Naive B cell (primary cell): ENCODE data around the gene CCL7. TPM values are rescaled to one million over a fixed set of nuclear protein-coding genes. Genes with fewer than 3 reads are reported as not detected.

Source experiments
- ATAC-seq, 2 donors: fragments of 150-1000 bp; cut with Tn5 transposase; 2 replicates each; pipeline ENCODE4 v1.10.0; 2021; ENCODE audit warnings: low read depth in 2 of 2, mild to moderate bottlenecking in 2 of 2, moderate library complexity in 2 of 2
- DNase-seq: peaks from one replicate; pipeline ENCODE4 v3.0.0; 2022
- H3K27ac Mint-ChIP-seq, 6 donors: one replicate each; pipeline ENCODE4 v1.8.0; 2020 to 2022; ENCODE audit warnings: mild to moderate bottlenecking in 6 of 6, mixed read lengths in 6 of 6, moderate library complexity in 5 of 6, inconsistent platforms in 2 of 6
- H3K27me3 Mint-ChIP-seq, 3 donors: one replicate each; pipeline ENCODE4 v1.8.0; 2021 to 2022; ENCODE audit warnings: mixed read lengths in 3 of 3, mild to moderate bottlenecking in 1 of 3
- H3K36me3 Mint-ChIP-seq, 2 donors: one replicate each; pipeline ENCODE4 v1.8.0; 2020 to 2022; ENCODE audit warnings: mixed read lengths in 2 of 2, inconsistent platforms in 1 of 2, mild to moderate bottlenecking in 1 of 2
- H3K4me1 Mint-ChIP-seq, 3 donors: one replicate each; pipeline ENCODE4 v1.8.0; 2020 to 2022; ENCODE audit warnings: mixed read lengths in 3 of 3, inconsistent platforms in 1 of 3, mild to moderate bottlenecking in 1 of 3, moderate library complexity in 1 of 3
- H3K4me3 Mint-ChIP-seq, 8 donors: one replicate each; pipeline ENCODE4 v1.8.0; 2020 to 2022; ENCODE audit warnings: mild to moderate bottlenecking in 8 of 8, mixed read lengths in 8 of 8, moderate library complexity in 8 of 8, inconsistent platforms in 2 of 8
- H3K9me3 Mint-ChIP-seq, 7 donors: one replicate each; pipeline ENCODE4 v1.8.0; 2020 to 2022; ENCODE audit warnings: mixed read lengths in 7 of 7, mild to moderate bottlenecking in 5 of 7, inconsistent platforms in 2 of 7, moderate library complexity in 1 of 7
- polyA plus RNA-seq, 6 donors: library from polyadenylated mRNA; unstranded; fragments of 300-500 nt; fragmentation: Illumina TruSeq; gene quantifications; one replicate each; pipeline ENCODE4 v1.2.3, GENCODE V29; 2021; ENCODE audit warnings: low read depth in 6 of 6

CCL7 gene
- polyA plus RNA-seq, 6 donors from 2014 or later, result not detected

- ATAC-seq (no peak), DNase-seq (no peak)
- H3K36me3 Mint-ChIP-seq, result no peaks in the 10 kb centered on the region
- H3K9me3 Mint-ChIP-seq, result no peaks in the 10 kb centered on the region
- peaks cover 10 to 21% (median 20%) of the 10 kb centered on the region in 3 donors for H3K4me1 Mint-ChIP-seq
- peak overlapping the region in 1 of 6 donors; percentile 23 for H3K27ac Mint-ChIP-seq
- H3K27me3 Mint-ChIP-seq, result peaks cover 38 to 39% (median 38%) of the 10 kb centered on the region in 3 donors
- H3K4me3 Mint-ChIP-seq, result no peak overlapping the region
These were observed 18.8 kb upstream of the CCL7 start for GRCh38 chr17:34251186-34251585.

- H3K27ac Mint-ChIP-seq, result no peak overlapping the region
- no peak overlapping the region for H3K4me3 Mint-ChIP-seq
- DNase-seq, result peak; percentile 8
- H3K4me1 Mint-ChIP-seq, result peaks cover 10 to 21% (median 20%) of the 10 kb centered on the region in 3 donors
- H3K27me3 Mint-ChIP-seq, result peaks cover 42 to 46% (median 43%) of the 10 kb centered on the region in 3 donors
- H3K36me3 Mint-ChIP-seq, result no peaks in the 10 kb centered on the region
- H3K9me3 Mint-ChIP-seq, result no peaks in the 10 kb centered on the region
- ATAC-seq, result peak; percentile 27 to 58
These were observed 18.0 kb upstream of the CCL7 start for GRCh38 chr17:34252095-34252443.

DNA sequence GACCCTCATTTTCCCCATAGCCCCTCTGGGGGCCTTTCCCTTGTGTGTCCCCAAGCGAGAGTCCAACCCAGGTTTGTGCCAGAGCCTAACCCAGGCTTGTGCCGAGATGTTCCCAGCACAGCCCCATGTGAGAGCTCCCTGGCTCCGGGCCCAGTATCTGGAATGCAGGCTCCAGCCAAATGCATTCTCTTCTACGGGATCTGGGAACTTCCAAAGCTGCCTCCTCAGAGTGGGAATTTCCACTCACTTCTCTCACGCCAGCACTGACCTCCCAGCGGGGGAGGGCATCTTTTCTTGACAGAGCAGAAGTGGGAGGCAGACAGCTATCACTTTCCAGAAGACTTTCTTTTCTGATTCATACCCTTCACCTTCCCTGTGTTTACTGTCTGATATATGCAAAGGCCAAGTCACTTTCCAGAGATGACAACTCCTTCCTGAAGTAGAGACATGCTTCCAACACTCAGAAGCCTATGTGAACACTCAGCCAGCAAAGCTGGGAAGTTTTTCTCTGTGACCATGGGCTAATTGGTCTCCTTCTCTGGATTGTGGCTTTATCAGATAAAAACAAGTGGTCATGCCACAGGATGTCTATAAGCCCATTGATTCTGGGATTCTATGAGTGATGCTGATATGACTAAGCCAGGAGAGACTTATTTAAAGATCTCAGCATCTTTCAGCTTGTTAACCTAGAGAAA, 17.4 kb upstream of the CCL7 start:
- Mint-ChIP-seq H3K36me3 (no peaks in the 10 kb centered on the region), H3K27me3 (peaks cover 46 to 51% (median 48%) of the 10 kb centered on the region in 3 donors), H3K4me1 (peaks cover 10 to 21% (median 20%) of the 10 kb centered on the region in 3 donors), H3K27ac (peak overlapping the region in 1 of 6 donors; percentile 69), H3K9me3 (peaks cover 0 to 2% (median 0%) of the 10 kb centered on the region in 7 donors), H3K4me3 (no peak overlapping the region)
- DNase-seq (no peak), ATAC-seq (no peak)

GRCh38 chr17:34253139-34253525, 16.9 kb upstream of the CCL7 start:
- H3K36me3 Mint-ChIP-seq, result no peaks in the 10 kb centered on the region
- no peak overlapping the region for H3K4me3 Mint-ChIP-seq
- H3K27ac Mint-ChIP-seq, result no peak overlapping the region
- ATAC-seq (no peak), DNase-seq (no peak)
- H3K9me3 Mint-ChIP-seq, result peaks cover 0 to 2% (median 0%) of the 10 kb centered on the region in 7 donors
- peaks cover 50 to 54% (median 51%) of the 10 kb centered on the region in 3 donors for H3K27me3 Mint-ChIP-seq
- peaks cover 10 to 21% (median 20%) of the 10 kb centered on the region in 3 donors for H3K4me1 Mint-ChIP-seq

DNA sequence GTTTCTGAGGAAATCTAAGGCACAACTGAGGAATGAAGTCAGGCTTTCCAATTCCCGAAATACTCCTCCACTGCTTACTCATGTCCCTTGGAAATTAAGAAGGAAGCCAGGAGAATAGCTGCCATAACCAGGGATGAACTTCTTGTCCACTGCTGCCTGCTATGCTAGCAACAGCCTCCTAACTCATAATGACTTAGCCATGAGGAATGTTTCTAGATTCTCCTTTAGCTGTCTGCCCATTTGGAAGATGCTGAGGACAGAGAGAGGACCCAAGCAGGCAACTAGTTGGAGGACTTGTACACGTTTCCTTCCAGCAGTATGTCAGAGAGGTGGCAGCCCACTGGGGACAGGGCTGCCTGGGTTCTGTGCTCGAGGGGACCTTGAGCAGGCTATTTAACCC, 15.9 kb upstream of the CCL7 start:
- H3K27ac Mint-ChIP-seq, result no peak overlapping the region
- peaks cover 0 to 2% (median 0%) of the 10 kb centered on the region in 7 donors for H3K9me3 Mint-ChIP-seq
- H3K27me3 Mint-ChIP-seq, result peaks cover 54 to 55% (median 55%) of the 10 kb centered on the region in 3 donors
- no peaks in the 10 kb centered on the region for H3K36me3 Mint-ChIP-seq
- peaks cover 10 to 21% (median 20%) of the 10 kb centered on the region in 3 donors for H3K4me1 Mint-ChIP-seq
- H3K4me3 Mint-ChIP-seq, result no peak overlapping the region
- DNase-seq (no peak), ATAC-seq (no peak)

- H3K4me3 Mint-ChIP-seq, result peak within 1 kb of the TSS in 1 of 8 donors; percentile 29
These were observed 15.2 kb upstream of the CCL7 start, which contains the start of gene CCL2 for GRCh38 chr17:34254651-34255380. Gene CCL2 (plus strand): TSS chr17:34255285. CDS start chr17:34255350, 65 bp downstream.

GRCh38 chr17:34255381-34255732, 14.7 kb upstream of the CCL7 start:
- Mint-ChIP-seq H3K4me1 (peaks cover 10 to 21% (median 20%) of the 10 kb centered on the region in 3 donors), H3K4me3 (peak overlapping the region in 1 of 8 donors; percentile 29), H3K27me3 (peaks cover 55 to 61% (median 55%) of the 10 kb centered on the region in 3 donors), H3K36me3 (no peaks in the 10 kb centered on the region), H3K27ac (no peak overlapping the region), H3K9me3 (peaks cover 0 to 2% (median 0%) of the 10 kb centered on the region in 7 donors)
- ATAC-seq (no peak), DNase-seq (no peak)

More at GRCh38 chr17:34254651-34255380, 15.2 kb upstream of the CCL7 start, which contains the start of gene CCL2:
- no peak for DNase-seq
- Mint-ChIP-seq H3K4me1 (peaks cover 10 to 21% (median 20%) of the 10 kb centered on the region in 3 donors), H3K36me3 (no peaks in the 10 kb centered on the region), H3K27ac (peak within 1 kb of the TSS in 1 of 6 donors; percentile 63), H3K27me3 (peaks cover 55 to 60% (median 55%) of the 10 kb centered on the region in 3 donors), H3K9me3 (peaks cover 0 to 2% (median 0%) of the 10 kb centered on the region in 7 donors)
- no peak for ATAC-seq

- H3K36me3 Mint-ChIP-seq, result no peaks in the 10 kb centered on the region
- no peak for ATAC-seq
- no peak overlapping the region for H3K4me3 Mint-ChIP-seq
- DNase-seq, result no peak
- no peak overlapping the region for H3K27ac Mint-ChIP-seq
- H3K9me3 Mint-ChIP-seq, result peaks cover 0 to 2% (median 0%) of the 10 kb centered on the region in 7 donors
- peaks cover 10 to 21% (median 19%) of the 10 kb centered on the region in 3 donors for H3K4me1 Mint-ChIP-seq
- peaks cover 53 to 59% (median 55%) of the 10 kb centered on the region in 3 donors for H3K27me3 Mint-ChIP-seq
These were observed 14.2 kb upstream of the CCL7 start for GRCh38 chr17:34255841-34256240.

DNA sequence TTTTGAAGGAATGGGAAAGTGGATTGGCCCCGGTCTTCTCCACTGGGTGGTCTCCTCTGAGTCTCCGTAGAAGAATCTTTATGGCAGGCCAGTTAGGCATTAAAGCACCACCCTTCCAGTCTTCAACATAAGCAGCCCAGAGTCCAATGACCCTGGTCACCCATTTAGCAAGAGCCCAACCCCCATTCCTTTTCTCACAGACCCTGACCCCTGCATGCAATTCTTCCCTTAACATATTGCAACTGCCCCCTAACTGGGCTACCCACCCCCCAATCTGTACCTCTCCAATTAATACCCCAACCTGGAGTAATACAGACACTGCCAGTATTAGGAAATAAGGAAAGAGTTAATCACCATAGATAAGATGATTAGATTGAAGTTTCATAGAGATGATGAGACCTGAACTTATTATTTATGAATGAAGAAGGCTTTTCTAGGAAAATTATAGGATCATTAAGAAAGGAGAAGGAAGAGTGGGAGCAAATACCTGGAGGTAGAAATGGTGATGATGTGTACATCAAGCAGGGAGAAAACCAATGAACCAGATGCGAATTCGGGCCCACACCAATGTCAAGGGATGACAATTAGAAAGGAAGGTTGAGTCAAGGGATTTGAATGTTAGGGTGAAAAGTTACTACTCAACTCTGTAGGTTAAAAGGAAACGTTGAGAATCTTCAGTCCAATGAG, 12.6 kb upstream of the CCL7 start:
- H3K27me3 Mint-ChIP-seq, result peaks cover 47 to 51% (median 48%) of the 10 kb centered on the region in 3 donors
- no peaks in the 10 kb centered on the region for H3K36me3 Mint-ChIP-seq
- no peak overlapping the region for H3K27ac Mint-ChIP-seq
- peaks cover 0 to 8% (median 7%) of the 10 kb centered on the region in 3 donors for H3K4me1 Mint-ChIP-seq
- ATAC-seq, result no peak
- DNase-seq, result no peak
- peak overlapping the region in 1 of 8 donors; percentile 41 for H3K4me3 Mint-ChIP-seq
- peaks cover 0 to 2% (median 0%) of the 10 kb centered on the region in 7 donors for H3K9me3 Mint-ChIP-seq

DNA sequence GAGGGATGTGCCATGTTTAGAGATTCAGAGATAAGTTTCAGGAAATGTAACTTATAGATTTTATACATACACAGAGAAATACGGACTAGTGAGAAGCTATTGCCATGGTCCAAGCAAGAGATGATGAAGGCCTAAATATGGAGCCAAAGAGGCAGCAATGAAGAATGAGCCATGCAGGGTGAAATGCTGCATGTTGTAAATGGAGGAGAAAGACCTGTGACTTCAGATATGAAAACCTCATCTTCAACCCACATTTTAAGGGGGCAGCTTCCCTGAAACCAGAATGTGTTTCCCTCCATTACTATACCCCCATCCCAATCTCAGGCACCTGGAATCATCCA, 12.1 kb upstream of the CCL7 start:
- H3K4me1 Mint-ChIP-seq, result peaks cover 0 to 8% (median 7%) of the 10 kb centered on the region in 3 donors
- DNase-seq (no peak), ATAC-seq (no peak)
- H3K27ac Mint-ChIP-seq, result no peak overlapping the region
- peaks cover 42 to 47% (median 44%) of the 10 kb centered on the region in 3 donors for H3K27me3 Mint-ChIP-seq
- H3K36me3 Mint-ChIP-seq, result no peaks in the 10 kb centered on the region
- peaks cover 0 to 2% (median 0%) of the 10 kb centered on the region in 7 donors for H3K9me3 Mint-ChIP-seq
- H3K4me3 Mint-ChIP-seq, result no peak overlapping the region

GRCh38 chr17:34259146-34259545, 10.9 kb upstream of the CCL7 start:
- H3K9me3 Mint-ChIP-seq, result peaks cover 0 to 2% (median 0%) of the 10 kb centered on the region in 7 donors
- H3K4me1 Mint-ChIP-seq, result peaks cover 0 to 8% (median 7%) of the 10 kb centered on the region in 3 donors
- ATAC-seq (no peak), DNase-seq (no peak)
- H3K27me3 Mint-ChIP-seq, result peaks cover 34 to 41% (median 39%) of the 10 kb centered on the region in 3 donors
- no peaks in the 10 kb centered on the region for H3K36me3 Mint-ChIP-seq
- no peak overlapping the region for H3K27ac Mint-ChIP-seq
- no peak overlapping the region for H3K4me3 Mint-ChIP-seq

GRCh38 chr17:34260861-34261260, 9.2 kb upstream of the CCL7 start:
- no peak for DNase-seq
- H3K27ac Mint-ChIP-seq, result no peak overlapping the region
- peaks cover 29 to 44% (median 34%) of the 10 kb centered on the region in 3 donors for H3K27me3 Mint-ChIP-seq
- no peak overlapping the region for H3K4me3 Mint-ChIP-seq
- no peaks in the 10 kb centered on the region for H3K4me1 Mint-ChIP-seq
- no peaks in the 10 kb centered on the region for H3K36me3 Mint-ChIP-seq
- ATAC-seq, result no peak
- peaks cover 0 to 2% (median 0%) of the 10 kb centered on the region in 7 donors for H3K9me3 Mint-ChIP-seq
